Measurements from ENCODE around the gene INSIG1. TPM values are rescaled to one million over a fixed set of nuclear protein-coding genes. Genes with fewer than 3 reads are reported as not detected.

Gene INSIG1
- total and polyA plus RNA-seq, 2 of the 4 experiments (the other 2 are of a cell fraction) = 19.0 to 26.0 TPM

GRCh38 chr7:155281398-155281969 is 16.2 kb upstream of the INSIG1 start:
- POLR2A ChIA-PET (ENCODE audit: unreplicated experiment) = no interaction called here
- Histone ChIP-seq H3K4me3 (ENCODE audit: insufficient read depth, low read depth, low read length) (no peak overlapping the region), H3K9me1 (ENCODE audit: insufficient read depth, low read length) (no peaks in the 10 kb centered on the region), H3K36me3 (ENCODE audit: control insufficient read depth, insufficient read depth, low read length) (no peaks in the 10 kb centered on the region), H3K23ac (ENCODE audit: low read depth, low read length) (no peak overlapping the region), H3K18ac (ENCODE audit: low read depth, low read length) (no peak overlapping the region), H2BK120ac (ENCODE audit: low read depth, low read length) (no peak overlapping the region), H2BK15ac (ENCODE audit: low read depth, low read length) (no peak overlapping the region), H3K9me3 (ENCODE audit: control insufficient read depth, insufficient read depth, low read length) (no peaks in the 10 kb centered on the region), H3K27me3 (ENCODE audit: control insufficient read depth, insufficient read depth, low read length) (peaks cover 21% of the 10 kb centered on the region), H2AK9ac (replicated peaks; ENCODE audit: low read depth, low read length, poor library complexity) (no peak overlapping the region), H2AFZ (replicated peaks; ENCODE audit: low read length, poor library complexity) (no peak overlapping the region), H3K4me1 (ENCODE audit: control insufficient read depth, insufficient read depth, low read length) (no peaks in the 10 kb centered on the region), H3K27ac (ENCODE audit: insufficient read depth, low read length) (no peak overlapping the region), H2AK5ac (ENCODE audit: low read depth, low read length) (no peak overlapping the region), H2BK20ac (ENCODE audit: low read depth, low read length) (no peak overlapping the region), H4K5ac (ENCODE audit: low read depth, low read length) (no peak overlapping the region), H3K56ac (ENCODE audit: extremely low read depth, insufficient read depth, low read length) (no peak overlapping the region), H3K79me1 (ENCODE audit: low read depth in 1 of 2, low read length in 2 of 2) (no peaks in the 10 kb centered on the region), H3K14ac (replicated peaks; ENCODE audit: low read depth, low read length) (no peak overlapping the region), H4K8ac (ENCODE audit: low read depth in 2 of 2, low read length in 2 of 2) (no peak overlapping the region), H3K9ac (ENCODE audit: low read depth, low read length) (no peak overlapping the region), H2BK5ac (ENCODE audit: low read depth, low read length, poor library complexity, severe bottlenecking) (no peak overlapping the region), H4K20me1 (ENCODE audit: insufficient read depth, low read length) (no peaks in the 10 kb centered on the region), H4K91ac (ENCODE audit: insufficient read depth, low read depth, low read length) (no peak overlapping the region), H3K4me2 (ENCODE audit: low read depth, low read length) (no peak overlapping the region), H3K4ac (ENCODE audit: low read depth, low read length) (no peak overlapping the region)
- ATAC-seq (ENCODE audit: low read depth) (no peak), DNase-seq (no peak)
- CTCF ChIA-PET = no interaction called here
- dilution Hi-C loops (cut with HindIII; ENCODE audit: low sequenced_read_pairs, unreplicated experiment) = no loop called here
- in situ Hi-C loops (cut with MboI; ENCODE audit: low sequenced_read_pairs) = no loop called here
- BruUV-seq (replicated peaks) = no TSS peak
- intact Hi-C loops (cut with micrococcal nuclease) = no loop called here
- TF ChIP-seq ELK1 (IDR thresholded peaks at IDR 0.05; ENCODE audit: borderline replicate concordance, low read depth, low read length) (no peak), BHLHE40 (IDR thresholded peaks at IDR 0.05; ENCODE audit: low read depth, low read length) (no peak), USF2 (IDR thresholded peaks at IDR 0.05; ENCODE audit: low read depth, low read length) (no peak), RCOR1 (IDR thresholded peaks at IDR 0.05; ENCODE audit: insufficient replicate concordance, low read length) (no peak), CTCF (conservative IDR thresholded peaks at IDR 0.05; ENCODE audit: low read depth, low read length) (no peak), SMC3 (IDR thresholded peaks at IDR 0.05; ENCODE audit: low read depth, low read length) (no peak)
- WGBS, 2 experiments (ENCODE audit: extremely low coverage in 2 of 2, insufficient read length in 1 of 2) = 76% methylated on average over 4 of the region's 9 CpGs; no CpG with 5 or more reads in 1 of the 2 experiments

Measured in IMR-90 (cell line).